NCI-H510A (cell line): ENCODE data around the gene ARHGAP21.

Source experiments
- DNase-seq: peaks from one replicate; lab custom pipeline; 2025; lab: John Stamatoyannopoulos, UW

Gene ARHGAP21

GRCh38 chr10:24533981-24534380 is 189.7 kb downstream of the ARHGAP21 start:
- no peak for DNase-seq
